Cardiac muscle cell (in vitro differentiated cells and primary cell): ENCODE measurements around the gene TNFRSF17. TPM values are rescaled to one million over a fixed set of nuclear protein-coding genes. Genes with fewer than 3 reads are reported as not detected.
"Not testable (repeated sequence)": the region's sequence is repeated elsewhere in the genome, so short reads cannot be mapped to it uniquely, and the experiment has no call there.

Source experiments
- DNase-seq, 2 donors: peaks; one replicate each; pipeline versions ENCODE4 v3.0.0 to v3.0.0-alpha.2; 2010 to 2017; ENCODE audit warnings: low read depth in 1 of 2, low spot score in 1 of 2
- H3K27ac ChIP-seq: fragments of 200-600 bp; sonication (generic); 2 replicates; pipeline ENCODE4 v1.5.1; 2016
- H3K27me3 ChIP-seq: fragments of 200-600 bp; sonication (generic); 2 replicates; pipeline ENCODE4 v1.6.0; 2016; ENCODE audit warnings: control low read depth
- H3K36me3 ChIP-seq: fragments of 200-600 bp; sonication (generic); 2 replicates; pipeline ENCODE4 v1.5.1; 2016; ENCODE audit warnings: control low read depth
- H3K4me1 ChIP-seq: fragments of 200-600 bp; sonication (generic); 2 replicates; pipeline ENCODE4 v1.8.1; 2017; ENCODE audit warnings: low read depth, mild to moderate bottlenecking, mixed run types
- H3K4me3 ChIP-seq: fragments of 200-600 bp; sonication (generic); 2 replicates; pipeline ENCODE4 v1.5.1; 2016; ENCODE audit warnings: mild to moderate bottlenecking
- H3K9me3 ChIP-seq: fragments of 200-600 bp; sonication (generic); 2 replicates; pipeline ENCODE4 v1.5.1; 2017; ENCODE audit warnings: low read depth, mild to moderate bottlenecking, control low read depth
- CTCF ChIP-seq: IDR thresholded peaks from 2 replicates; pipeline ENCODE4 v1.5.1; 2012; ENCODE audit warnings: low read depth, mild to moderate bottlenecking, low read length
- polyA plus RNA-seq: library from polyadenylated mRNA; unstranded; fragments of >200 nt; fragmentation: Nextera tagmentation; extraction: Ambion mirVana; gene quantifications from 2 replicates; pipeline ENCODE4 v1.2.1, GENCODE V29; 2016
- total RNA-seq: library from RNA; depleted of rRNA; stranded (reverse); fragments of >200 nt; gene quantifications from 2 replicates; pipeline ENCODE4 v1.2.3, GENCODE V29; 2016

The TNFRSF17 gene
- total and polyA plus RNA-seq, 2 experiments from 2014 or later: not detected

GRCh38 chr16:11956558-11956957 is 8.5 kb upstream of the TNFRSF17 start:
- no peaks in the 10 kb centered on the region for H3K4me1 ChIP-seq
- no peaks in the 10 kb centered on the region for H3K9me3 ChIP-seq
- no peak overlapping the region for H3K4me3 ChIP-seq
- DNase-seq: no peak
- no peaks in the 10 kb centered on the region for H3K36me3 ChIP-seq
- H3K27ac ChIP-seq: no peak overlapping the region
- no peak for TF ChIP-seq CTCF
- no peaks in the 10 kb centered on the region for H3K27me3 ChIP-seq

- H3K4me3 ChIP-seq: no peak overlapping the region
- H3K27ac ChIP-seq: no peak overlapping the region
- H3K27me3 ChIP-seq: no peaks in the 10 kb centered on the region
Measured at GRCh38 chr16:11957591-11958395, 7.2 kb upstream of the TNFRSF17 start.

GRCh38 chr16:11962457-11962856 is 2.6 kb upstream of the TNFRSF17 start:
- not testable (repeated sequence) for H3K4me1 ChIP-seq, DNase-seq, H3K9me3 ChIP-seq, H3K27ac ChIP-seq, H3K36me3 ChIP-seq, H3K4me3 ChIP-seq, H3K27me3 ChIP-seq

More at GRCh38 chr16:11957591-11958395, 7.2 kb upstream of the TNFRSF17 start:
- H3K36me3 ChIP-seq: no peaks in the 10 kb centered on the region
- no peak for TF ChIP-seq CTCF
- H3K4me1 ChIP-seq: no peaks in the 10 kb centered on the region
- H3K9me3 ChIP-seq: no peaks in the 10 kb centered on the region
- no peak for DNase-seq

- not testable (repeated sequence) for H3K4me3 ChIP-seq, H3K36me3 ChIP-seq, H3K27me3 ChIP-seq, DNase-seq, H3K27ac ChIP-seq, H3K4me1 ChIP-seq, H3K9me3 ChIP-seq
Measured at GRCh38 chr16:11962978-11963377, 2.0 kb upstream of the TNFRSF17 start.

GRCh38 chr16:11963706-11964105 is 1.3 kb upstream of the TNFRSF17 start:
- no peak overlapping the region for H3K27ac ChIP-seq
- H3K9me3 ChIP-seq: no peaks in the 10 kb centered on the region
- no peak for DNase-seq
- no peak for TF ChIP-seq CTCF
- no peaks in the 10 kb centered on the region for H3K27me3 ChIP-seq
- H3K4me3 ChIP-seq: no peak overlapping the region
- H3K4me1 ChIP-seq: no peaks in the 10 kb centered on the region
- H3K36me3 ChIP-seq: no peaks in the 10 kb centered on the region

GRCh38 chr16:11966173-11966572 is 1.2 kb downstream of the TNFRSF17 start:
- no peaks in the 10 kb centered on the region for H3K36me3 ChIP-seq
- H3K27me3 ChIP-seq: no peaks in the 10 kb centered on the region
- no peak overlapping the region for H3K27ac ChIP-seq
- no peaks in the 10 kb centered on the region for H3K4me1 ChIP-seq
- H3K4me3 ChIP-seq: no peak overlapping the region
- no peak for TF ChIP-seq CTCF
- H3K9me3 ChIP-seq: no peaks in the 10 kb centered on the region
- no peak for DNase-seq
